Measurements from ENCODE around the gene CABLES2. TPM values are rescaled to one million over a fixed set of nuclear protein-coding genes. Genes with fewer than 3 reads are reported as not detected.

The CABLES2 gene
- polyA plus RNA-seq, 2 of the 4 experiments (the other 2 are of a cell fraction), result 3.9 to 7.7 TPM

DNA sequence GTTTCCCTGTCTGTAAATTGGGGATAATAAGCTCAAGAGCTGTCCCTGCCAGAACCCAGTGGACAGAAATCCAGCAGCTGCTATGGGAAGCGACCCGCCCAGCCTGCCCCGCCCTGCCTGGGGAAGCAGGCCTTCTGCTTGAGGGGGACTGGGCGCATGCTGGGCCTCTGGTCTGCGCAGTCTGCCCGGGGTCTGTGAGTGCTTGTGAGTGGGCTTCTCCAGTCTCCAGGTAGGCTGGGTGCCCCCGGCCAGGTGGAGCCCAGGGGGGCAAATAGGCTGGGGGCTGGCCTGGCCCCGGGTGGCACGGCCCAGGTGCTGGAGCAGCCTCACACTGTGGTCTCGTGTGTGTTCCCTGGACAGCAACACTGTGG, 20.9 kb upstream of the CABLES2 start:
- TF ChIP-seq, protein P1, sequence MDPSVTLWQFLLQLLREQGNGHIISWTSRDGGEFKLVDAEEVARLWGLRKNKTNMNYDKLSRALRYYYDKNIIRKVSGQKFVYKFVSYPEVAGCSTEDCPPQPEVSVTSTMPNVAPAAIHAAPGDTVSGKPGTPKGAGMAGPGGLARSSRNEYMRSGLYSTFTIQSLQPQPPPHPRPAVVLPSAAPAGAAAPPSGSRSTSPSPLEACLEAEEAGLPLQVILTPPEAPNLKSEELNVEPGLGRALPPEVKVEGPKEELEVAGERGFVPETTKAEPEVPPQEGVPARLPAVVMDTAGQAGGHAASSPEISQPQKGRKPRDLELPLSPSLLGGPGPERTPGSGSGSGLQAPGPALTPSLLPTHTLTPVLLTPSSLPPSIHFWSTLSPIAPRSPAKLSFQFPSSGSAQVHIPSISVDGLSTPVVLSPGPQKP (IDR thresholded peaks at IDR 0.05; ENCODE audit: low read depth, low read length), result no peak
- TF ChIP-seq, protein P2, sequence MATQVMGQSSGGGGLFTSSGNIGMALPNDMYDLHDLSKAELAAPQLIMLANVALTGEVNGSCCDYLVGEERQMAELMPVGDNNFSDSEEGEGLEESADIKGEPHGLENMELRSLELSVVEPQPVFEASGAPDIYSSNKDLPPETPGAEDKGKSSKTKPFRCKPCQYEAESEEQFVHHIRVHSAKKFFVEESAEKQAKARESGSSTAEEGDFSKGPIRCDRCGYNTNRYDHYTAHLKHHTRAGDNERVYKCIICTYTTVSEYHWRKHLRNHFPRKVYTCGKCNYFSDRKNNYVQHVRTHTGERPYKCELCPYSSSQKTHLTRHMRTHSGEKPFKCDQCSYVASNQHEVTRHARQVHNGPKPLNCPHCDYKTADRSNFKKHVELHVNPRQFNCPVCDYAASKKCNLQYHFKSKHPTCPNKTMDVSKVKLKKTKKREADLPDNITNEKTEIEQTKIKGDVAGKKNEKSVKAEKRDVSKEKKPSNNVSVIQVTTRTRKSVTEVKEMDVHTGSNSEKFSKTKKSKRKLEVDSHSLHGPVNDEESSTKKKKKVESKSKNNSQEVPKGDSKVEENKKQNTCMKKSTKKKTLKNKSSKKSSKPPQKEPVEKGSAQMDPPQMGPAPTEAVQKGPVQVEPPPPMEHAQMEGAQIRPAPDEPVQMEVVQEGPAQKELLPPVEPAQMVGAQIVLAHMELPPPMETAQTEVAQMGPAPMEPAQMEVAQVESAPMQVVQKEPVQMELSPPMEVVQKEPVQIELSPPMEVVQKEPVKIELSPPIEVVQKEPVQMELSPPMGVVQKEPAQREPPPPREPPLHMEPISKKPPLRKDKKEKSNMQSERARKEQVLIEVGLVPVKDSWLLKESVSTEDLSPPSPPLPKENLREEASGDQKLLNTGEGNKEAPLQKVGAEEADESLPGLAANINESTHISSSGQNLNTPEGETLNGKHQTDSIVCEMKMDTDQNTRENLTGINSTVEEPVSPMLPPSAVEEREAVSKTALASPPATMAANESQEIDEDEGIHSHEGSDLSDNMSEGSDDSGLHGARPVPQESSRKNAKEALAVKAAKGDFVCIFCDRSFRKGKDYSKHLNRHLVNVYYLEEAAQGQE (IDR thresholded peaks at IDR 0.05), result no peak
- no peak for TF ChIP-seq EHF (CRISPR knock-in tag; IDR thresholded peaks at IDR 0.05)
- ChIA-PET CTCF (interaction anchor here (1.2 to 5.2 kb wide), 3 partner anchors 18 to 364 kb away, joined by 3 to 31 read pairs (median 5); no protein-coding TSS in a partner anchor), POLR2A (no interaction called here)
- Histone ChIP-seq H3K27ac (no peak overlapping the region), H3K9me3 (no peaks in the 10 kb centered on the region), H3K4me2 (no peak overlapping the region), H3K4me1 (no peaks in the 10 kb centered on the region), H3K4me3 (no peak overlapping the region)
- FAIRE-seq, result no peak
- no peak for ATAC-seq
- 78% methylated on average over 8 of the region's 10 CpGs for WGBS (ENCODE audit: missing lambda C conversion rate)
- DNase-seq (ENCODE audit: low read depth in 1 of 2, low spot score in 1 of 2), result no peak

DNA sequence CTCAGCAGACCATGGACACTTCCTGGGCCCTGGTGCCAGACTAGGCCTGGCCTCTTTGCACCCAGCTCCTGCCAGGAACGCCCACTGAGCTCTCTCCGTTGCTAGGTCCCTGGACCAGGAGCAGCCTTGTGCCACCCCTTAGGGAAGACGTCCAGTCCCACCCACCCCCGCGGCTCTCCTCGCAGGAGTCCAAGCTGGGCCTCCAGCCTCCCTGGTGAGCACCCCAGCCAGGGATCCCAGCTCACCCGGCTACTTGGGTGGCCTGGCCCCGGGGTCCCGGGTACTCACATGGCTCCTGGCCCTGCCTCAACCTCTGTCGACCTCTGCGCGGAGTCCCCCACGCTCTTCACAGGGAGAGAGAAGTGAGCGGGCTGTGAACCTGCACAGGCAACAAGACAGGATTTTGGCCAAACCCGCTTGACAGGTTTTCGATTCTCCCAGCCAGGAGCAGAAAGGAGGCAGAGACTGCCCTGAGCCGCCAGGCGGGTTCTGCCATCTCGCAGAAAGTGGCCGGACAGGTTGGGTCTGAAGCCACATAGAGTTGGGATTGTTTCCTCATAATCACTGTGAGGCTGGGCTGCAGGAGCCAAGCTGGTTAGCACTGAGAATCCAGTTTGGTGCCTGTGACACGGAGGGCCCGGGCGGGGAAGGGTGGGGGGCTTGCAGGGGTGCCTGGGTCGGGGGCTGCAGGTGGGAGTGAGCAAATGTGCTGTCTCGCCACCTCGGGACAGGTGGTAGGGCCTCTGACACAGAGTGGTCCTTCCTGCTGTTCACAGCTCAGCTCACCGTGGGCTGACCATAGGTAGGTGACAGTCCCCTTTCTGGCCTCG, 20.3 kb upstream of the CABLES2 start, which contains the start of gene RBBP8NL:
Gene RBBP8NL, minus strand, starts transcription at position 368 of the 830 bp plus-strand sequence. CDS start 7,892 bp downstream, outside the sequence.
- TF ChIP-seq NPAS2 (CRISPR knock-in tag; IDR thresholded peaks at IDR 0.05; ENCODE audit: borderline replicate concordance), result no peak
- no peak for TF ChIP-seq SREBF2 (IDR thresholded peaks at IDR 0.05)
- no peak for TF ChIP-seq KDM1A (IDR thresholded peaks at IDR 0.05; ENCODE audit: low read depth)
- no peak for TF ChIP-seq CHD4 (IDR thresholded peaks at IDR 0.05; ENCODE audit: borderline replicate concordance)
- no peak for TF ChIP-seq HOXB5 (CRISPR knock-in tag; IDR thresholded peaks at IDR 0.05)
- TF ChIP-seq, protein P3, sequence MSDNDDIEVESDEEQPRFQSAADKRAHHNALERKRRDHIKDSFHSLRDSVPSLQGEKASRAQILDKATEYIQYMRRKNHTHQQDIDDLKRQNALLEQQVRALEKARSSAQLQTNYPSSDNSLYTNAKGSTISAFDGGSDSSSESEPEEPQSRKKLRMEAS (IDR thresholded peaks at IDR 0.05), result no peak
- TF ChIP-seq PHF8 (IDR thresholded peaks at IDR 0.05; ENCODE audit: borderline replicate concordance, low read depth), result no peak
- TF ChIP-seq RFX5 (IDR thresholded peaks at IDR 0.05), result no peak
- TF ChIP-seq NFE2L2 (conservative IDR thresholded peaks at IDR 0.05; ENCODE audit: low read length), result no peak
- TF ChIP-seq POLR2A (IDR thresholded peaks at IDR 0.05; ENCODE audit: low read length), result no peak
- TF ChIP-seq NR3C1 (IDR thresholded peaks at IDR 0.05), result no peak
- TF ChIP-seq, protein P4, sequence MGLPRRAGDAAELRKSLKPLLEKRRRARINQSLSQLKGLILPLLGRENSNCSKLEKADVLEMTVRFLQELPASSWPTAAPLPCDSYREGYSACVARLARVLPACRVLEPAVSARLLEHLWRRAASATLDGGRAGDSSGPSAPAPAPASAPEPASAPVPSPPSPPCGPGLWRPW (IDR thresholded peaks at IDR 0.05), result no peak
- no peak for TF ChIP-seq KDM5A (IDR thresholded peaks at IDR 0.05)
- TF ChIP-seq, protein P5, sequence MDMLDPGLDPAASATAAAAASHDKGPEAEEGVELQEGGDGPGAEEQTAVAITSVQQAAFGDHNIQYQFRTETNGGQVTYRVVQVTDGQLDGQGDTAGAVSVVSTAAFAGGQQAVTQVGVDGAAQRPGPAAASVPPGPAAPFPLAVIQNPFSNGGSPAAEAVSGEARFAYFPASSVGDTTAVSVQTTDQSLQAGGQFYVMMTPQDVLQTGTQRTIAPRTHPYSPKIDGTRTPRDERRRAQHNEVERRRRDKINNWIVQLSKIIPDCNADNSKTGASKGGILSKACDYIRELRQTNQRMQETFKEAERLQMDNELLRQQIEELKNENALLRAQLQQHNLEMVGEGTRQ (IDR thresholded peaks at IDR 0.05), result no peak
- TF ChIP-seq, protein P6, sequence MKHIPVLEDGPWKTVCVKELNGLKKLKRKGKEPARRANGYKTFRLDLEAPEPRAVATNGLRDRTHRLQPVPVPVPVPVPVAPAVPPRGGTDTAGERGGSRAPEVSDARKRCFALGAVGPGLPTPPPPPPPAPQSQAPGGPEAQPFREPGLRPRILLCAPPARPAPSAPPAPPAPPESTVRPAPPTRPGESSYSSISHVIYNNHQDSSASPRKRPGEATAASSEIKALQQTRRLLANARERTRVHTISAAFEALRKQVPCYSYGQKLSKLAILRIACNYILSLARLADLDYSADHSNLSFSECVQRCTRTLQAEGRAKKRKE (CRISPR knock-in tag; IDR thresholded peaks at IDR 0.05; ENCODE audit: low read depth), result no peak
- TF ChIP-seq ZNF302 (CRISPR knock-in tag; IDR thresholded peaks at IDR 0.05), result no peak
- ChIA-PET POLR2A (no interaction called here), CTCF (interaction anchor here (1.1 to 5.2 kb wide), 3 partner anchors 13 to 365 kb away, joined by 3 to 31 read pairs (median 4); no protein-coding TSS in a partner anchor)
- ATAC-seq (0 out of 6 replicates have a peak, but pooled peaks of 1 of the 2 experiments have one; percentile 10), DNase-seq (ENCODE audit: low read depth in 1 of 2, low spot score in 1 of 2) (no peak), FAIRE-seq (no peak)
- no peak within 1 kb of the TSS for H3K4me2 ChIP-seq
- H3K27ac ChIP-seq, result no peak within 1 kb of the TSS
- H3K9me3 ChIP-seq, result no peaks in the 10 kb centered on the region
- no peaks in the 10 kb centered on the region for H3K4me1 ChIP-seq
- H3K4me3 ChIP-seq, result no peak within 1 kb of the TSS
- WGBS (ENCODE audit: missing lambda C conversion rate), result 61% methylated on average over 15 of the region's 28 CpGs
